Measurements from ENCODE around the gene ZFHX3. TPM values are rescaled to one million over a fixed set of nuclear protein-coding genes. Genes with fewer than 3 reads are reported as not detected.

The ZFHX3 gene
- total and polyA plus RNA-seq, 9 donors, result 3.4 to 17.6 (median 11.9) TPM

DNA sequence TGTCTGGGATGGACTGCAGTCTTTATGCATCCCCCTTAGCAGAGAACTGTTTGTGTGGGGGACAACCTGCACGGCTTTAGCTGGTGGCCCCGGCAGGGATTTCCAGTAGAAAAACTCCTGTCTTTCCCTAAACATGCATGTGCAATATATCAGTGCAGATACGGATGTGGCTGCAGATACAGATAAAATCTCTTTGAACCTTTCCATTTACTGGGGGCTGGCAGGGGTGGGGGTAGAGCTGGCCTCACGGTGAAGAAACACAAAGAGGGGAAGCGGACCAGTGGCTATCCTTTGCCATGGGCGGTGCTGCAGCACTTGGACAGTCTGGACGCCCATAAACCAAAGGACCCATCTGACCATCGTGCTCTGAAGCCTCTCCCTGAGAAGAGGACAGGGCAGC, 201.3 kb downstream of the ZFHX3 start:
- no peak for DNase-seq
- Histone ChIP-seq H3K9me3 (no peaks in the 10 kb centered on the region), H3K4me3 (no peak overlapping the region), H3K36me3 (no peaks in the 10 kb centered on the region), H3K27me3 (no peaks in the 10 kb centered on the region), H3K4me1 (ENCODE audit: insufficient read depth) (peaks cover 6% of the 10 kb centered on the region), H3K27ac (no peak overlapping the region)
- no peak for TF ChIP-seq CTCF (IDR thresholded peaks at IDR 0.05)
- no peak for TF ChIP-seq EP300 (IDR thresholded peaks at IDR 0.05)
- no peak for TF ChIP-seq POLR2A (IDR thresholded peaks at IDR 0.05)
- WGBS, 3 donors, result 84 to 89% (median 88%) methylated on average over 8 of the region's 8 CpGs
- intact Hi-C loops (cut with DNase I), result loop anchor here in 1 of 4 donors (5.0 to 10.0 kb wide), 2 partner anchors 98 to 216 kb away; no protein-coding TSS in a partner anchor

GRCh38 chr16:72845322-72846020, 202.5 kb downstream of the ZFHX3 start:
- WGBS, 3 donors, result 95 to 97% (median 97%) methylated on average over 16 of the region's 16 CpGs
- Histone ChIP-seq H3K36me3 (no peaks in the 10 kb centered on the region), H3K4me1 (ENCODE audit: insufficient read depth) (peaks cover 8% of the 10 kb centered on the region), H3K4me3 (no peak overlapping the region), H3K9me3 (no peaks in the 10 kb centered on the region), H3K27me3 (no peaks in the 10 kb centered on the region), H3K27ac (no peak overlapping the region)
- TF ChIP-seq CTCF (IDR thresholded peaks at IDR 0.05), result no peak
- no peak for TF ChIP-seq EP300 (IDR thresholded peaks at IDR 0.05)
- no peak for TF ChIP-seq POLR2A (IDR thresholded peaks at IDR 0.05)
- intact Hi-C loops (cut with DNase I), result loop anchor here in 1 of 4 donors (5.0 to 10.0 kb wide), 2 partner anchors 99 to 217 kb away; no protein-coding TSS in a partner anchor
- no peak for DNase-seq

GRCh38 chr16:72844225-72844920, 203.6 kb downstream of the ZFHX3 start:
- Histone ChIP-seq H3K36me3 (no peaks in the 10 kb centered on the region), H3K4me1 (ENCODE audit: insufficient read depth) (peaks cover 8% of the 10 kb centered on the region), H3K27me3 (no peaks in the 10 kb centered on the region), H3K27ac (no peak overlapping the region), H3K4me3 (no peak overlapping the region), H3K9me3 (no peaks in the 10 kb centered on the region)
- 84 to 87% (median 87%) methylated on average over 11 of the region's 11 CpGs for WGBS, 3 donors
- no peak for DNase-seq
- no peak for TF ChIP-seq POLR2A (IDR thresholded peaks at IDR 0.05)
- no peak for TF ChIP-seq CTCF (IDR thresholded peaks at IDR 0.05)
- TF ChIP-seq EP300 (IDR thresholded peaks at IDR 0.05), result no peak
- intact Hi-C loops (cut with DNase I), result loop anchor here in 1 of 4 donors (10.0 kb wide), 1 partner anchor 100 kb away; no protein-coding TSS in a partner anchor

DNA sequence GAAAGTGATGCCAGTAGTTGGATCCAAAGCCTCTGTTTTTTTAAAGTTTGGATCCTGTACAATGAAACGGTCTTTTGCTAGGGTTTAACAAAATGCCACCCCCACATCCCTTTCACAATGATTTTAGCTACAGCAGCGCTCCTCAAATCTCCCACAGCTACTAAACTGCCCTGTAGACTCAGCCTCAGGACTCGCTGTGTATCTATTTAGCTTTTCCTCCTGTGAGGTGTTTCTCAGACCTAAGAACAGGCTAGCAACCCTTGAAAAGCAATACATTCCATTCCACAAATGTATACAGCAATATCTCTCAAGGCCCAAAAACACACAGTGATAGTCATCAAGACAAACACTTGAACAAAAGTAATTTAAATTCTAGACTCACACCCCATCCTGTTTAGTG, 206.4 kb downstream of the ZFHX3 start:
- TF ChIP-seq CTCF (IDR thresholded peaks at IDR 0.05) (no peak), EP300 (IDR thresholded peaks at IDR 0.05) (no peak), POLR2A (IDR thresholded peaks at IDR 0.05) (no peak)
- no peaks in the 10 kb centered on the region for H3K36me3 ChIP-seq
- H3K4me3 ChIP-seq, result no peak overlapping the region
- peaks cover 2% of the 10 kb centered on the region for H3K4me1 ChIP-seq (ENCODE audit: insufficient read depth)
- WGBS, 3 donors, result 36 to 48% (median 43%) methylated on average over 3 of the region's 3 CpGs
- no peaks in the 10 kb centered on the region for H3K9me3 ChIP-seq
- no peak overlapping the region for H3K27ac ChIP-seq
- intact Hi-C loops (cut with DNase I), result loop anchor here in 1 of 4 donors (10.0 kb wide), 1 partner anchor 103 kb away; no protein-coding TSS in a partner anchor
- H3K27me3 ChIP-seq, result no peaks in the 10 kb centered on the region
- DNase-seq, result no peak

All from ovary (tissue), 9 donors.